ENCODE measurements around the gene MKNK1.

DNA sequence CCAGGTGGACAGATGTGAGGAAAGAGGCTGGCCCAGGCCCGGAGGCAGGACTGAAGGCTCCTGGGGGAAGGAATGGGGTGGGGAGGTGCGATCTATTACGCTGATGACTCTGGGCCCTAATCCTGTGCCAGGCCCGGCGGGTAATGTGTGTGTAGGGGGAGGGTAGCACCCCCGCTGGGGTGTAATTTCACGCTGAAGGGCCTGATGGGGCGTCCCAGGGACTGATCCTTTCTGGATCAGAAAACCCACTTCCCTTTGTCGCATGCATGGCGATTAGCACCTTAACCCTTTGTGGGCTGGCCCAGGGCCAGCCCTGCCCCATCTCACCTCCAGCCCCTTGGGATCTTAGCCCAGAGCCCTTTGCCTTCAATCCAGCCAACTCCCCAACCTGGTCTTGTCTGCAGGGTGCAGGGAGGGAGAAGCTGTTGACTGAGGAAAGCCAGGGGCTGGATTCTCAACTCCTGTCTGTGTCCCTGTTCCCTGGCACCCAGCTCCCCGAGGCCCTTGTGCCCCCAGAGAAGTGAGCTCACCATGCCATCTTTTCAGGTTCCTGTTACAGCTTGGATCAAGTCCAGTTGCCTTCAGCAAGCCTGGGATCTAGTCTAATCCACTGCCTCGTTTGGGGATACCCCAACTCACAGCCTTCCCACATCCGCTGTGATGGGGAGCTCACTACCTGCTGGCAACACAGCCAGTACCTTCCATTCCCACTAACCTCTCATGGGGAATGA lies 78.7 kb downstream of the MKNK1 start:
- TF ChIP-seq POLR2AphosphoS5 (IDR thresholded peaks at IDR 0.05; ENCODE audit: borderline replicate concordance, low read depth, low read length) = no peak
- TF ChIP-seq EZH2 (IDR thresholded peaks at IDR 0.05) = no peak
